Calu3 (cell line): Measurements from ENCODE around the gene THADA. TPM values are rescaled to one million over a fixed set of nuclear protein-coding genes. Genes with fewer than 3 reads are reported as not detected.

Experiments used
- BruUV-seq: library from RNA; stranded (reverse); fragments of 400-500 nt; replicated peaks from 2 replicates; lab custom pipeline; 2021; lab: Mats Ljungman, UMichigan
- CTCF ChIA-PET: fragments of 300-600 bp; sonication (Branson Sonifier 250); formaldehyde crosslinking; loops from one replicate; lab custom pipeline; 2022; ENCODE audit warnings: antibody characterized with exemption; lab: Charles Lee
- DNase-seq: peaks from one replicate; pipeline ENCODE4 v3.0.0; 2022
- H3K27ac Mint-ChIP-seq: one replicate; pipeline ENCODE4 v1.8.0; 2022; ENCODE audit warnings: mixed read lengths; ENCODE audit not compliant: unreplicated experiment
- H3K27me3 Mint-ChIP-seq: one replicate; pipeline ENCODE4 v1.8.0; 2022; ENCODE audit warnings: mixed read lengths; ENCODE audit not compliant: unreplicated experiment
- H3K36me3 Mint-ChIP-seq: one replicate; pipeline ENCODE4 v1.8.0; 2022; ENCODE audit warnings: mild to moderate bottlenecking, moderate library complexity, mixed read lengths; ENCODE audit not compliant: insufficient read depth, unreplicated experiment
- H3K4me1 Mint-ChIP-seq: one replicate; pipeline ENCODE4 v1.8.0; 2022; ENCODE audit warnings: mild to moderate bottlenecking, low read depth, mixed read lengths; ENCODE audit not compliant: unreplicated experiment
- H3K4me3 Mint-ChIP-seq: one replicate; pipeline ENCODE4 v1.8.0; 2022; ENCODE audit warnings: mild to moderate bottlenecking, low read depth, moderate library complexity, mixed read lengths; ENCODE audit not compliant: unreplicated experiment
- H3K9me3 Mint-ChIP-seq: one replicate; pipeline ENCODE4 v1.8.0; 2022; ENCODE audit warnings: low read depth, mixed read lengths; ENCODE audit not compliant: unreplicated experiment
- intact Hi-C: fragments of 100-400 bp; cut with micrococcal nuclease; formaldehyde crosslinking; loops from one replicate; pipeline ENCODE4 v1.10.0; 2022; ENCODE audit not compliant: unreplicated experiment
- total RNA-seq: library from RNA; stranded (reverse); gene quantifications from 2 replicates; pipeline ENCODE4 v1.2.3, GENCODE V29; 2022
- TF ChIP-seq, protein P1 (sequence below): fragments of 200-600 bp; IDR thresholded peaks from one replicate; pipeline ENCODE4 v1.8.0; 2022; ENCODE audit warnings: antibody characterized with exemption; ENCODE audit not compliant: unreplicated experiment

THADA gene
- total RNA-seq, 1 experiment from 2014 or later: 35.5 TPM

DNA sequence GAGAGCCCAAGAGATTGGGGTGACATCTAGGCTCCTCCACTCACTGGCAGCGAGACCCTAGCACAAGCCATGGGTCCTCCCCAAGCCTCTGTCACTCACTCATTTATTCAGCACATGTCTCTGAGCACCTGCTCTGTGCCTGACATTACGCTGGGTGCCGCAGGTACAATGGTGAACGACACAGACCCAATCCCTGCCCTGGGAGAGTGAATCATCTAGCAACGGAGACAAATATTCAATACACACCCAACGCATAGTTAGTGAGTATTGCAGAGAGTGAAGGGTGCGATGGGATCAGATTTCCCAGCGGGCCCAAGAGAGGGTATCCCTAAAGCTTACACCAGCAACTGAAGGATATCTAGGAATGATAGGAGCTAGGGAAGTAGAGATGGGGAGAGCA lies 414.9 kb downstream of the THADA start:
- no TSS peak for BruUV-seq
- Mint-ChIP-seq H3K9me3 (no peaks in the 10 kb centered on the region), H3K27ac (peak overlapping the region; percentile 89), H3K36me3 (peaks cover 20% of the 10 kb centered on the region), H3K27me3 (no peaks in the 10 kb centered on the region), H3K4me3 (peak overlapping the region; percentile 6), H3K4me1 (peaks cover 61% of the 10 kb centered on the region)
- DNase-seq: peak; percentile 66
- TF ChIP-seq, protein P1, sequence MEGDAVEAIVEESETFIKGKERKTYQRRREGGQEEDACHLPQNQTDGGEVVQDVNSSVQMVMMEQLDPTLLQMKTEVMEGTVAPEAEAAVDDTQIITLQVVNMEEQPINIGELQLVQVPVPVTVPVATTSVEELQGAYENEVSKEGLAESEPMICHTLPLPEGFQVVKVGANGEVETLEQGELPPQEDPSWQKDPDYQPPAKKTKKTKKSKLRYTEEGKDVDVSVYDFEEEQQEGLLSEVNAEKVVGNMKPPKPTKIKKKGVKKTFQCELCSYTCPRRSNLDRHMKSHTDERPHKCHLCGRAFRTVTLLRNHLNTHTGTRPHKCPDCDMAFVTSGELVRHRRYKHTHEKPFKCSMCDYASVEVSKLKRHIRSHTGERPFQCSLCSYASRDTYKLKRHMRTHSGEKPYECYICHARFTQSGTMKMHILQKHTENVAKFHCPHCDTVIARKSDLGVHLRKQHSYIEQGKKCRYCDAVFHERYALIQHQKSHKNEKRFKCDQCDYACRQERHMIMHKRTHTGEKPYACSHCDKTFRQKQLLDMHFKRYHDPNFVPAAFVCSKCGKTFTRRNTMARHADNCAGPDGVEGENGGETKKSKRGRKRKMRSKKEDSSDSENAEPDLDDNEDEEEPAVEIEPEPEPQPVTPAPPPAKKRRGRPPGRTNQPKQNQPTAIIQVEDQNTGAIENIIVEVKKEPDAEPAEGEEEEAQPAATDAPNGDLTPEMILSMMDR: no peak
- intact Hi-C loops: loop anchor here (5.0 kb wide), 1 partner anchor 41 kb away; no protein-coding TSS in a partner anchor
- CTCF ChIA-PET: interaction anchor here (0.6 to 2.1 kb wide), 3 partner anchors 12 to 157 kb away, joined by 3 to 8 read pairs (median 8); partner anchors contain the start of gene ZFP36L2

Other genes starting within 250 kb of the THADA start
- gene PLEKHH2, start 41.2 kb upstream of the THADA start, total RNA-seq: 20.7 and 21.2 TPM in 2 replicates
- 1.3 and 1.5 TPM in 2 replicates for gene C1GALT1C1L, start 80.4 kb upstream of the THADA start, total RNA-seq
- gene DYNC2LI1, start 178.0 kb upstream of the THADA start, total RNA-seq: 20.0 and 24.0 TPM in 2 replicates
- 0.66 and 1.0 TPM in 2 replicates for gene ABCG5, start 242.8 kb upstream of the THADA start, total RNA-seq
- gene ABCG8, start 242.9 kb upstream of the THADA start, total RNA-seq: 1.4 and 1.6 TPM in 2 replicates